Motor neuron (in vitro differentiated cells): ENCODE measurements around the gene NFE2L3. TPM values are rescaled to one million over a fixed set of nuclear protein-coding genes. Genes with fewer than 3 reads are reported as not detected.
"Not testable (repeated sequence)": the region's sequence is repeated elsewhere in the genome, so short reads cannot be mapped to it uniquely, and the experiment has no call there.

Source experiments
- ATAC-seq, 8 experiments: fragments of 200-7000 bp; cut with Tn5 transposase; replicated peaks in 6 of 8; 2 replicates each; pipeline ENCODE4 v1.8.0; 2021; ENCODE audit warnings: mild to moderate bottlenecking in 8 of 8, moderate library complexity in 8 of 8
- H3K27ac ChIP-seq, 2 donors: fragments of 250-450 bp; sonication (Bioruptor Pico); 2 replicates each; pipeline ENCODE4 v1.9.0; 2021; ENCODE audit warnings: antibody characterized with exemption in 2 of 2, mild to moderate bottlenecking in 2 of 2, moderate library complexity in 1 of 2
- H3K4me1 ChIP-seq, 2 donors: fragments of 250-450 bp; sonication (Bioruptor Pico); replicated peaks in 1 of 2; 2 replicates each; pipeline ENCODE4 v1.6.1; 2021; ENCODE audit warnings: antibody characterized with exemption in 2 of 2, mild to moderate bottlenecking in 2 of 2, moderate library complexity in 1 of 2
- H3K4me3 ChIP-seq, 5 donors: fragments of 250-450 bp; sonication (Bioruptor Pico); 2 replicates each; pipeline ENCODE4 v1.9.0; 2021; ENCODE audit warnings: antibody characterized with exemption in 5 of 5, mild to moderate bottlenecking in 5 of 5, moderate library complexity in 4 of 5
- WGBS, 10 experiments: fragments of 450-650 bp; shearing (Covaris generic); methylation state at CpG; one replicate each; pipeline ENCODE4 v1.0.0; 2022; 5-methylcytosine and 5-hydroxymethylcytosine counted together
- in situ Hi-C, 9 experiments: fragments of 400-800 bp; cut with MboI; loops; one replicate each; pipeline ENCODE4 v1.15.0; 2021; ENCODE audit warnings: low sequenced_read_pairs in 9 of 9, low pct_unique_long_range_greater_than_20kb in 2 of 9; ENCODE audit not compliant: unreplicated experiment in 9 of 9
- total RNA-seq, 8 experiments: library from RNA; unstranded; fragments of 300-600 nt; gene quantifications; 2 replicates each; pipeline versions ENCODE4 v1.2.3 to v1.2.4, GENCODE V29; 2022

NFE2L3 gene, protein sequence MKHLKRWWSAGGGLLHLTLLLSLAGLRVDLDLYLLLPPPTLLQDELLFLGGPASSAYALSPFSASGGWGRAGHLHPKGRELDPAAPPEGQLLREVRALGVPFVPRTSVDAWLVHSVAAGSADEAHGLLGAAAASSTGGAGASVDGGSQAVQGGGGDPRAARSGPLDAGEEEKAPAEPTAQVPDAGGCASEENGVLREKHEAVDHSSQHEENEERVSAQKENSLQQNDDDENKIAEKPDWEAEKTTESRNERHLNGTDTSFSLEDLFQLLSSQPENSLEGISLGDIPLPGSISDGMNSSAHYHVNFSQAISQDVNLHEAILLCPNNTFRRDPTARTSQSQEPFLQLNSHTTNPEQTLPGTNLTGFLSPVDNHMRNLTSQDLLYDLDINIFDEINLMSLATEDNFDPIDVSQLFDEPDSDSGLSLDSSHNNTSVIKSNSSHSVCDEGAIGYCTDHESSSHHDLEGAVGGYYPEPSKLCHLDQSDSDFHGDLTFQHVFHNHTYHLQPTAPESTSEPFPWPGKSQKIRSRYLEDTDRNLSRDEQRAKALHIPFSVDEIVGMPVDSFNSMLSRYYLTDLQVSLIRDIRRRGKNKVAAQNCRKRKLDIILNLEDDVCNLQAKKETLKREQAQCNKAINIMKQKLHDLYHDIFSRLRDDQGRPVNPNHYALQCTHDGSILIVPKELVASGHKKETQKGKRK
- 10 to 100 TPM in 3 of 8 experiments, 1 to 10 TPM in 5; 5.3 to 85.8 (median 9.9) TPM for total RNA-seq

DNA sequence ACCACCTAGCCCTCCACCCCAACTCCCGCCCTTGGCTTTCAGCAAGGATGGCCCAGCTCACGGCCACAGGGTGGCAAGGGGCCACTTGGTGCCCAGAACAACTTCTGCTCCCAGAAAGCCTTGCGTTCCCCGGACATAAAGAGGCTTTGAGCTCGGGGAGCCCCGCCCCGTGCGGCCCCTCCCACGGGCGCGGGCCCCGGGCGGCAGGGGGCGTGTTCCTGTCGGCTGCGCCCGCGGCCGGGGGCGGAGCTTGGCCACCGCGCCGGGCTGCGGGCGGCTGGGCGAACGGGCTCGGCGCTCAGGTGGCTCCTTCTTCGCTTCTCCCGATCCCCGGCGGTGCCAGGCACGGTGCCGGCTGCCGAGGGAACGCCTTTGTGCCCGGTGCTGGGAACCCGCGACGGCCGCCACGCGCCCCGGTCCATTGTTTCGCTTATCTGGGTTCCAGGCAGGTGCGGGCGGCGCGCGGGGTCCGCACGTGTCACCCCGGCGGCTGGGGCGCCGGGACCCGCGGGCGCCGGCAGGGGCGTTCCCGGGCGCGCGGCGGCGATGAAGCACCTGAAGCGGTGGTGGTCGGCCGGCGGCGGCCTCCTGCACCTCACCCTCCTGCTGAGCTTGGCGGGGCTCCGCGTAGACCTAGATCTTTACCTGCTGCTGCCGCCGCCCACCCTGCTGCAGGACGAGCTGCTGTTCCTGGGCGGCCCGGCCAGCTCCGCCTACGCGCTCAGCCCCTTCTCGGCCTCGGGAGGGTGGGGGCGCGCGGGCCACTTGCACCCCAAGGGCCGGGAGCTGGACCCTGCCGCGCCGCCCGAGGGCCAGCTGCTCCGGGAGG lies at the start of gene NFE2L3:
Gene NFE2L3 (plus strand): TSS at position 246 of the 829 bp plus-strand sequence. CDS start 301 bp downstream, at position 547.
- in situ Hi-C loops, result no loop called here
- Histone ChIP-seq H3K27ac (no peak within 1 kb of the TSS), H3K4me1 (peaks cover 0 to 13% of the 10 kb centered on the region in 2 donors), H3K4me3 (peak within 1 kb of the TSS; percentile 44 to 50 (median 48))
- ATAC-seq, result peak; percentile 48 to 87 (median 84)
- 0 to 7% methylated on average over 1 to 3 of the region's 95 CpGs; no CpG with 5 or more reads in 8 of the 10 experiments for WGBS, 10 experiments

DNA sequence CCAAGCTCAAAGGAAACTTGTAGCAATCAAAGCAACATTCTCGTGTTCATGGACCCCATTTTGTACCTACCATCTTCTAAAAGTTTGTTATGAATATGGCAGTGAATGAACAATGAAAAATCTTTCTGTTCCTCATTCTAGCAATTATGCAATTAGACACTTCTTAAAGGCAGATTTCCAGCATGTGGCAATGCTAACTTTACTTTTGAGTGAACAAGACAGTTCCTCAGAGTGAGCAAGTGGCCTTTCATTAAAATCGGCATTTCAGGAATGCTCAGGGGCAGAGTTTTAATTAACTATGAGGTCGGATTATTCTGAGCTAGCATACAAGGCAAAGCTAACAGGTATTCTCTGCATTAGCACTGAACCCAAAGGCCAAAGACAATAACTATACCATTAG lies 48.4 kb upstream of the NFE2L3 start:
- ATAC-seq, result no peak
- WGBS, 10 experiments, result 3 to 100% (median 82%) methylated on average over 1 to 3 of the region's 3 CpGs; no CpG with 5 or more reads in 1 of the 10 experiments
- H3K4me1 ChIP-seq, result peaks cover 7 to 10% of the 10 kb centered on the region in 2 donors
- in situ Hi-C loops, result no loop called here
- no peak overlapping the region for H3K27ac ChIP-seq
- H3K4me3 ChIP-seq, result no peak overlapping the region

DNA sequence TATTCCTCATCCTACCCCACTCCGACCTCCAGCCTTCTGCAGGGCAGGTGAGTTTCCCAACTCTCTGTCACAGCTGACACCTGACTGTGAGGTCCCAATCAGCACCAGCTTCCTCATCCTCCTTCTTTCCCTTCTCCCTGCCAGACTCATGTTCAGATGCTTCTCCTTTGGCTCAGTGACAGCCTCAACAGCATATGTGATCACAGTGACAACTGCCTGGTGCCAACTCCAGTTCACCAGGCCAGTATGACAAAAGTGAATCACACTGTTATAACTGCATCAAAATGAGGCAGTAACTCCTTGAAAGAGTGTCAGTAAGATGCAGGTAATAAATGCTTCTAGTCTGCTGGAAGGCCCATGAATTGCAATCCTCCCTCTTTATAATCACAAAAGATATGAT lies 46.8 kb upstream of the NFE2L3 start:
- Histone ChIP-seq H3K4me3 (no peak overlapping the region), H3K27ac (no peak overlapping the region), H3K4me1 (peaks cover 7 to 10% of the 10 kb centered on the region in 2 donors)
- no CpG with 5 or more reads among the region's 1 CpG for WGBS, 10 experiments
- peak in 1 of 8 experiments; percentile 37 for ATAC-seq
- in situ Hi-C loops, result no loop called here

DNA sequence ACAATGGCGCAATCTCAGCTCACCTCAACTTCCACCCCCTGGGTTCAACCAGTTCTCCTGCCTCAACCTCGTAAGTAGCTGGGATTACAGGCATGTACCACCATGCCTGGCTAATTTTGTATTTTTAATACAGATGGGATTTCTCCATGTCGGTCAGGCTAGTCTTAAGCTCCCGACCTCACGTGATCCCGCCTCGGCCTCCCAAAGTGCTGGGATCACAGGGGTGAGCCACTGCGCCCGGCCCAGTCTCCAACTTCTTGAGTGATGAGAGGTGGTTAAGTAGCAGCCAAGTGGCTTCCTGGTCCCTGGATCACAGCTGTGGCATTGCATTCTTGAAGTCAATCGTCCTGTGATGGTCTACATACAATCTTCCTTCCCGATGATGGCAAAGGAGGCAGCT lies 46.1 kb upstream of the NFE2L3 start:
- Histone ChIP-seq H3K4me3 (no peak overlapping the region), H3K4me1 (peaks cover 7 to 10% of the 10 kb centered on the region in 2 donors), H3K27ac (no peak overlapping the region)
- 43 to 100% (median 68%) methylated on average over 2 to 7 of the region's 11 CpGs; no CpG with 5 or more reads in 3 of the 10 experiments for WGBS, 10 experiments
- ATAC-seq, result no peak
- in situ Hi-C loops, result no loop called here

DNA sequence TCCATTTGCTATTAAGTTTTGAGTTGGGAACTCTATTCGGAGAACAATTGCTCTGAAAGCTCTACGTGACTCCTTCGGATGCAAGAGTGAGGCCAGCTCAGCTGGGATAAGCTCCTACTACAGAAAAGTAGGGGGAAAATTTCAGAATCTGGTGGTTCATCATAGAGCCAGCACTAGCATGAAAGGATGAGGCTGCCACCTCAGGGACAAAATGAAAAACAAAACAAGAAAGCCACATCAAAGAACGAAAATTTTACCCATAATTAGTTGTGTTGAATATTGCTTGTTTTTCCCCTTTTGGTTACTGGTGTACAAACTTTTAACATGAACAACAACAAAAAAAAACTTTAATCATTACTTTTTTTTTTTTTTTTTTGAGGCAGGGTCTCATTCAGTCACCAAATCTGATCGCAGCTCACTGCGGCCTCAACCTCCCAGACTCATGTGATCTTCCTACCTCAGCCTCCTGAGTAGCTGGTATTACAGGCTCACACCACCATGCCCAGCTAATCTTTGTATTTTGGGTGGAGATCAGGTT lies 39.7 kb upstream of the NFE2L3 start:
- ATAC-seq, result no peak
- Histone ChIP-seq H3K4me3 (no peak overlapping the region), H3K4me1 (no peaks in the 10 kb centered on the region), H3K27ac (no peak overlapping the region)
- in situ Hi-C loops, result no loop called here
- WGBS, 10 experiments, result 63 to 100% (median 83%) methylated on average over 2 to 6 of the region's 6 CpGs

DNA sequence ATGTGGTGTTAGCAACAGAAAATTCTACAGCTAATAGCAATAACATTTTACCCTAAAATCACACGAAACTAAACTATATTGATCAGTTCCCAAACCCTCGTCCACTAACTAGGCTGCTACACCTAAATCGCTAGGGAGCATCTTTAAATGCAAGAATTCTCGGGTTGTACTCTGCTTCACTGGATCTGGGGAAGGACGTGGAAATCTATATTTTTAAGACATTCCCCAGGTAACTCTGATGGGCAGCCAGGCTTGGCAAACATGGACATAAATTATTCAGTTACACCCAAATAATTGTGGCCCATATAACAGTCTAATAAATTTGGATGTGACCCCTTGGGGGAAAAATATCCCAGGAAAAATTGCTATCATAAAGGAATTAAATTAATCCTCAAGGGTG lies 36.3 kb upstream of the NFE2L3 start:
- no peak overlapping the region for H3K4me3 ChIP-seq
- in situ Hi-C loops, result no loop called here
- no peak overlapping the region for H3K27ac ChIP-seq
- no peaks in the 10 kb centered on the region for H3K4me1 ChIP-seq
- no peak for ATAC-seq
- 0 to 80% (median 50%) methylated on average over 1 to 5 of the region's 5 CpGs; no CpG with 5 or more reads in 1 of the 10 experiments for WGBS, 10 experiments

DNA sequence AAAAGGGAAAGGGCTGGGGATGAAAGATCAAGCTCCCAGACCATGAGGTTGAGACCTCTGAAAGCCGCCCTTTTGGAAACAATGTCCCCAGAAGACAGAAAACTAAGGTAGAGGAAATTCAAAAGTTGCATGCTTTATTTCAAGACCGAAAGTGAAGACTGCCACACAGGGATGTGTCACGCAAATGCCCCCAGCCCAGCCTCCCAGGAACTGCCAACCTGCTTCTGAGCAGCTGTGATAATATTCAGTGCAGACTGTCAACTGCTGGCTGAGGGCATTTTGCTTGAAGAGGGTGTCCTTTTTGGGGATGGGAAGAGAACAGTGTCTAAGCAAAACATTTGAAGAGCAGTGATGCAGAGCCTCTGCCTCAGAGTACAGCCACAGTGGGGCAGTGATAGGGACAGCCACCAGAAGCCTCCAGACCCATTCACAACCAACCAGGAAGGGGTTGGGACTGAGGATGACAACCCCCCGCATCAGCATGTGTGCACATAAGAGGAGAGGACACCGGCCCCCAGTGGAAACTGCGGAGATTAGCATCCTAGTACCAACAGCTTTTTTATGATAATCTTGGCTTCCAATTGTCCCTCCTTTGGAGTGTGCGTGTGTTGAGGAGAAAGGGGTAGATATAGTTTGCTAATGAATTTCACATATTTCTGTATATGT lies 34.7 kb upstream of the NFE2L3 start:
- peak in 1 of 8 experiments; percentile 61 for ATAC-seq
- in situ Hi-C loops, result no loop called here
- Histone ChIP-seq H3K4me3 (no peak overlapping the region), H3K4me1 (no peaks in the 10 kb centered on the region), H3K27ac (no peak overlapping the region)
- WGBS, 10 experiments, result 21 to 100% (median 76%) methylated on average over 1 to 5 of the region's 7 CpGs; no CpG with 5 or more reads in 2 of the 10 experiments

DNA sequence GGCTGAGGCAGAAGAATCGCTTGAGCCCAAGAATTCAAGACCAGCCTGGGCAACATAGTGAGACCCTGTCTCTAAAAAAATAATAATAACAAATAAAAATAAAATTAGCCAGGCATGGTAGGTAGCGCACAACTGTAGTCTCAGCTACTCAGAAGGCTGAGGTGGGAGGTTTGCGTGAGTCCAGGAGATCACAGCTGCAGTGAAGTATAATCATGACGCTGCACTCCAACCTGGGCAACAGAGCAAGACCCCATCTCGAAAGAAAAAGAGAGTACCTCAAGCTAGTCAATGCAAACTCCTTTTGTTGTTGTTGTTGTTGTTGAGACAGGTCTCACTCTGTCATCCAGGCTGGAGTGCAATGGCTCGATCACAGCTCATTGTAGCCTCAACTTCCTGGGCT lies 34.0 kb upstream of the NFE2L3 start:
- no peak overlapping the region for H3K27ac ChIP-seq
- in situ Hi-C loops, result no loop called here
- no peak for ATAC-seq
- H3K4me3 ChIP-seq, result no peak overlapping the region
- no peaks in the 10 kb centered on the region for H3K4me1 ChIP-seq
- 70 to 100% (median 96%) methylated on average over 1 to 6 of the region's 6 CpGs; no CpG with 5 or more reads in 1 of the 10 experiments for WGBS, 10 experiments

DNA sequence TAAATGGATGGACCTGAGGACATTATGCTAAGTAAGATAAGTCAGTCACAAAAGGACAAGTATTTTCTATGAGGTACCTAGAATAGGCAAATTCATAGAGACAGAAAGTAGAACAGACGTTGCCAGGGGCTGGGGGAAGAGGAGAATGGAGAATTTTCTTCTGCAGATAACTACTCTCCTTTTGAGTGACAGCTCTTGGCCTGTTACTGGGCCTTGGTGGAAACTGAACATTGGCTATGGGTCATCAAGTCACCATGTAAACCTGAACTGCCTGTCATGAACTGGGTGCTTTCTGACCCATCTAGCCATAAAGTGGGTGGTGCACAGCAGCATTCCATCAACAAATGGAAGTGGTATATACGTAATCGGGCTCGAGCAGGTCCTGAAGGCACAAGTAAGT lies 29.3 kb upstream of the NFE2L3 start:
- Histone ChIP-seq H3K4me3 (no peak overlapping the region), H3K27ac (no peak overlapping the region), H3K4me1 (peaks cover 0 to 3% of the 10 kb centered on the region in 2 donors)
- in situ Hi-C loops, result no loop called here
- WGBS, 10 experiments, result 11 to 100% (median 67%) methylated on average over 1 to 4 of the region's 4 CpGs; no CpG with 5 or more reads in 3 of the 10 experiments
- no peak for ATAC-seq

DNA sequence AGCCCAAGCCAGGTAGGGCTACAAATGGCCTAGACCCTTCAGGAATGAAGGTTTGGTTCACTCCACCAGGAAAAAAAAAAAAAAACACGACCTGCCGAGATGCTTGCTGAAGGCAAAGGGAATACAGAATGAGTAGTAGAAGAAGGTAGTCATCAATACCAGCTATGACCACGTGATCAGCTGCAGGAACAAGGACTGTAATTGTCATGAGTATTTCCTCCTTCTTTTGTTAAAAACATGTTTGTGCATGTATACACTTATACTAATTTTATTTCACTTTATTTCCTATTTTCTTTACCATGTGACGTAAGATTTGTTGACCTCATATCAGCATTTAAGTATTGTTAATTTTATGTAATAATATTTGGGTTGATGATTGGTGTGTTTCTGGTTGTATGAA lies 27.2 kb upstream of the NFE2L3 start:
- in situ Hi-C loops, ATAC-seq, H3K4me3 ChIP-seq, H3K4me1 ChIP-seq, H3K27ac ChIP-seq: not testable (repeated sequence)
- WGBS, 10 experiments, result 0 to 100% (median 60%) methylated on average over 1 to 4 of the region's 4 CpGs; no CpG with 5 or more reads in 1 of the 10 experiments

DNA sequence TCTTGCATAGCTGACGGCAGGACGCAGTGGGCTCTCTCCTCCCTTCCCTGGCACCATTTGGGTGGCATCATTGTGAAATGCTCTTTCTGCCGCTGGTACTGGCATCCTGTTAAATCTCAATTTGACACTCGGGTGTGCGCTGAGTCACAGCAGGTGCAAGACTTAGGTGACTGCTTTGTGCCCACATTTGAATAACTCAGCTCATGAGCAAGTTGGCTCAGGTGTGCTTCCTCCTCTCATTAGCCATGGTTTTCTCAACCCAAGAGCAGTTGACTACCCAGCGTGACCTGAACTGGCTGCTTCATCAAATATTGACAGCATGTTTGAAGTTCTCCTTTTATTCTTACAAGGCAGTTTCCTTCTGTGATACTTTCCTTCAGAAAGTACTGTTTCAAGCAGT lies 24.6 kb upstream of the NFE2L3 start:
- in situ Hi-C loops, result no loop called here
- WGBS, 10 experiments, result 20 to 100% (median 87%) methylated on average over 1 to 6 of the region's 6 CpGs; no CpG with 5 or more reads in 3 of the 10 experiments
- Histone ChIP-seq H3K4me3 (no peak overlapping the region), H3K4me1 (peaks cover 0 to 3% of the 10 kb centered on the region in 2 donors), H3K27ac (no peak overlapping the region)
- ATAC-seq, result no peak

DNA sequence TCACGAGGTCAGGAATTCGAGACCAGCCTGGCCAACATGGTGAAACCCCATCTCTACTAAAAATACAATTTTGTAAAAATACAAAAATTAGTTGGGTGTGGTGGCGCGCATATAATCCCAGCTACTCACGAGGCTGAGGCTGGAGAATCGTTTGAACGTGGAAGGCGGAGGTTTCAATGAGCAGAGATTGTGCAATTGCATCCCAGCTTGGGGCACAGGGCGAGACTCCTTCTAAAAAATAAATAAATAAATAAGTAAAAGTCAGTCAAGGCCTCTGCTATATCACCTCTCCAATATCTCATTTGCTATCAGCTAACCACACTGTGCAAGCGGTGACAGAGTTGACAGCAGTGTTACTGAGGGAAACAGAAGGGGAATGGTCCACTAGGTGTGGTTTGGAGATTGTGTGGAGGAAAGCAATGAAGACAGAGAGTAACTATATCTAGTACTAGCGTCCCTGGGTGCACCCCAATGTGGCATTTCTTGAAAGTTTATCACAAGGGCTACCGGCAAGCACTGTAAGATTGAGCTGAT lies 20.9 kb upstream of the NFE2L3 start:
- ATAC-seq, result no peak
- WGBS, 10 experiments, result 0 to 100% (median 86%) methylated on average over 1 to 12 of the region's 12 CpGs; no CpG with 5 or more reads in 1 of the 10 experiments
- Histone ChIP-seq H3K27ac (no peak overlapping the region), H3K4me3 (no peak overlapping the region), H3K4me1 (peaks cover 0 to 3% of the 10 kb centered on the region in 2 donors)
- in situ Hi-C loops, result no loop called here
